HUES64 (cell line): ENCODE results near the gene CALCR.
"Not testable (repeated sequence)": the region's sequence is repeated elsewhere in the genome, so short reads cannot be mapped to it uniquely, and the experiment has no call there.

ENCODE experiments used
- H3K27ac ChIP-seq: 2 replicates; pipeline ENCODE4 v1.7.0; 2013; ENCODE audit warnings: low read depth, low read length, inconsistent platforms
- H3K27me3 ChIP-seq: 2 replicates; pipeline ENCODE4 v1.6.1; 2013; ENCODE audit warnings: mild to moderate bottlenecking, low read length; ENCODE audit not compliant: insufficient read depth
- H3K36me3 ChIP-seq: 2 replicates; pipeline ENCODE4 v1.6.1; 2013; ENCODE audit warnings: mild to moderate bottlenecking, low read length; ENCODE audit not compliant: insufficient read depth
- H3K4me1 ChIP-seq: 2 replicates; pipeline ENCODE4 v1.6.1; 2013; ENCODE audit warnings: mild to moderate bottlenecking, low read length, moderate library complexity; ENCODE audit not compliant: insufficient read depth
- H3K4me3 ChIP-seq: 2 replicates; pipeline ENCODE4 v1.5.1; 2013; ENCODE audit warnings: mild to moderate bottlenecking, low read length, moderate library complexity
- H3K9ac ChIP-seq: 2 replicates; pipeline ENCODE4 v1.6.1; 2013; ENCODE audit warnings: mild to moderate bottlenecking, low read depth, low read length
- H3K9me3 ChIP-seq: 2 replicates; pipeline ENCODE4 v1.6.1; 2013; ENCODE audit warnings: low read depth, low read length; ENCODE audit not compliant: insufficient read depth
- WGBS: fragments of 150-250, 120-280 bp; methylation state at CpG from one replicate; pipeline ENCODE4 v1.1.7; 2013; ENCODE audit warnings: missing lambda C conversion rate; 5-methylcytosine and 5-hydroxymethylcytosine counted together

The CALCR gene

GRCh38 chr7:93585694-93586478 lies 11.4 kb upstream of the CALCR start:
- not testable (repeated sequence) for H3K9me3 ChIP-seq, H3K27me3 ChIP-seq, H3K9ac ChIP-seq, H3K36me3 ChIP-seq, H3K4me1 ChIP-seq, H3K4me3 ChIP-seq, H3K27ac ChIP-seq
- WGBS: 86% methylated on average over 24 of the region's 54 CpGs

GRCh38 chr7:93579431-93579830 lies 4.9 kb upstream of the CALCR start:
- no peaks in the 10 kb centered on the region for H3K36me3 ChIP-seq
- no peak overlapping the region for H3K27ac ChIP-seq
- H3K9me3 ChIP-seq: no peaks in the 10 kb centered on the region
- H3K4me1 ChIP-seq: no peaks in the 10 kb centered on the region
- no peak overlapping the region for H3K9ac ChIP-seq
- no peak overlapping the region for H3K4me3 ChIP-seq
- peaks cover 40% of the 10 kb centered on the region for H3K27me3 ChIP-seq
- 83% methylated on average over 2 of the region's 2 CpGs for WGBS

GRCh38 chr7:93578762-93579161 lies 4.2 kb upstream of the CALCR start:
- H3K27ac ChIP-seq: no peak overlapping the region
- no peak overlapping the region for H3K9ac ChIP-seq
- H3K9me3 ChIP-seq: no peaks in the 10 kb centered on the region
- H3K4me3 ChIP-seq: no peak overlapping the region
- no peaks in the 10 kb centered on the region for H3K4me1 ChIP-seq
- no peaks in the 10 kb centered on the region for H3K36me3 ChIP-seq
- H3K27me3 ChIP-seq: peaks cover 46% of the 10 kb centered on the region
- 91% methylated on average over 4 of the region's 4 CpGs for WGBS

- H3K4me3 ChIP-seq: peak overlapping the region; percentile 55
- H3K9ac ChIP-seq: no peak overlapping the region; the same call in 1 of the 2 replicates
- H3K36me3 ChIP-seq: no peaks in the 10 kb centered on the region
- 9% methylated on average over 21 of the region's 21 CpGs for WGBS
- peaks cover 70% of the 10 kb centered on the region for H3K27me3 ChIP-seq
- no peak overlapping the region for H3K27ac ChIP-seq
- no peaks in the 10 kb centered on the region for H3K4me1 ChIP-seq
- no peaks in the 10 kb centered on the region for H3K9me3 ChIP-seq
Measured at GRCh38 chr7:93575555-93576399, 1.3 kb upstream of the CALCR start.

GRCh38 chr7:93574269-93574645 lies 267 bp downstream of the CALCR start:
- peaks cover 70% of the 10 kb centered on the region for H3K27me3 ChIP-seq
- no peaks in the 10 kb centered on the region for H3K9me3 ChIP-seq
- peak overlapping the region; percentile 55 for H3K4me3 ChIP-seq
- H3K36me3 ChIP-seq: no peaks in the 10 kb centered on the region
- no peaks in the 10 kb centered on the region for H3K4me1 ChIP-seq
- H3K27ac ChIP-seq: no peak overlapping the region
- 3% methylated on average over 19 of the region's 19 CpGs for WGBS
- H3K9ac ChIP-seq: no peak overlapping the region; the same call in 1 of the 2 replicates

- Histone ChIP-seq H3K9me3 (no peaks in the 10 kb centered on the region), H3K4me1 (0 out of 2 replicates have a peak, but pooled peaks cover 4% of the 10 kb centered on the region), H3K4me3 (no peak overlapping the region), H3K27me3 (peaks cover 28% of the 10 kb centered on the region), H3K27ac (no peak overlapping the region), H3K9ac (no peak overlapping the region), H3K36me3 (no peaks in the 10 kb centered on the region)
- WGBS: 90% methylated on average over 2 of the region's 2 CpGs
Measured at GRCh38 chr7:93569189-93569588, 5.3 kb downstream of the CALCR start.

GRCh38 chr7:93566876-93567275 lies 7.6 kb downstream of the CALCR start:
- peaks cover 5% of the 10 kb centered on the region for H3K27me3 ChIP-seq
- H3K9ac ChIP-seq: no peak overlapping the region
- H3K9me3 ChIP-seq: no peaks in the 10 kb centered on the region
- 0 out of 2 replicates have a peak, but pooled peaks cover 4% of the 10 kb centered on the region for H3K4me1 ChIP-seq
- no peak overlapping the region for H3K4me3 ChIP-seq
- H3K36me3 ChIP-seq: no peaks in the 10 kb centered on the region
- H3K27ac ChIP-seq: no peak overlapping the region

- Histone ChIP-seq H3K9ac (no peak overlapping the region), H3K4me3 (no peak overlapping the region), H3K4me1 (peaks cover 11% of the 10 kb centered on the region), H3K27ac (no peak overlapping the region), H3K27me3 (no peaks in the 10 kb centered on the region), H3K9me3 (no peaks in the 10 kb centered on the region), H3K36me3 (no peaks in the 10 kb centered on the region)
- 79% methylated on average over 4 of the region's 6 CpGs for WGBS
Measured at GRCh38 chr7:93563584-93563983, 10.9 kb downstream of the CALCR start.

- Histone ChIP-seq H3K4me3 (no peak overlapping the region), H3K27me3 (no peaks in the 10 kb centered on the region), H3K4me1 (peaks cover 15% of the 10 kb centered on the region), H3K27ac (no peak overlapping the region), H3K36me3 (no peaks in the 10 kb centered on the region), H3K9me3 (no peaks in the 10 kb centered on the region), H3K9ac (no peak overlapping the region)
- WGBS: 89% methylated on average over 1 of the region's 2 CpGs
Measured at GRCh38 chr7:93562936-93563335, 11.6 kb downstream of the CALCR start.

GRCh38 chr7:93562106-93562505 lies 12.4 kb downstream of the CALCR start:
- Histone ChIP-seq H3K4me3 (no peak overlapping the region), H3K27me3 (no peaks in the 10 kb centered on the region), H3K9ac (no peak overlapping the region), H3K9me3 (no peaks in the 10 kb centered on the region), H3K27ac (no peak overlapping the region), H3K4me1 (peaks cover 15% of the 10 kb centered on the region), H3K36me3 (no peaks in the 10 kb centered on the region)
- WGBS: 76% methylated on average over 2 of the region's 2 CpGs

GRCh38 chr7:93559639-93560491 lies 14.7 kb downstream of the CALCR start:
- Histone ChIP-seq H3K27me3 (no peaks in the 10 kb centered on the region), H3K27ac (no peak overlapping the region), H3K4me3 (no peak overlapping the region), H3K9me3 (no peaks in the 10 kb centered on the region), H3K36me3 (no peaks in the 10 kb centered on the region), H3K4me1 (peaks cover 15% of the 10 kb centered on the region), H3K9ac (no peak overlapping the region)
- WGBS: 92% methylated on average over 3 of the region's 3 CpGs
